Neural cell (in vitro differentiated cells): ENCODE data around the gene TMEM31.

Experiments used
- EP300 ChIP-seq: fragments of 450-650 bp; conservative IDR thresholded peaks from 2 replicates; pipeline ENCODE4 v1.6.1; 2014; ENCODE audit warnings: antibody characterized with exemption, mild to moderate bottlenecking, moderate library complexity; ENCODE audit not compliant: poor library complexity, severe bottlenecking
- TF ChIP-seq, protein P1 (sequence below): fragments of 450-650 bp; IDR thresholded peaks from 2 replicates; pipeline ENCODE4 v1.5.1; 2014; ENCODE audit warnings: antibody characterized with exemption, mild to moderate bottlenecking, moderate library complexity; ENCODE audit not compliant: poor library complexity, severe bottlenecking

DNA sequence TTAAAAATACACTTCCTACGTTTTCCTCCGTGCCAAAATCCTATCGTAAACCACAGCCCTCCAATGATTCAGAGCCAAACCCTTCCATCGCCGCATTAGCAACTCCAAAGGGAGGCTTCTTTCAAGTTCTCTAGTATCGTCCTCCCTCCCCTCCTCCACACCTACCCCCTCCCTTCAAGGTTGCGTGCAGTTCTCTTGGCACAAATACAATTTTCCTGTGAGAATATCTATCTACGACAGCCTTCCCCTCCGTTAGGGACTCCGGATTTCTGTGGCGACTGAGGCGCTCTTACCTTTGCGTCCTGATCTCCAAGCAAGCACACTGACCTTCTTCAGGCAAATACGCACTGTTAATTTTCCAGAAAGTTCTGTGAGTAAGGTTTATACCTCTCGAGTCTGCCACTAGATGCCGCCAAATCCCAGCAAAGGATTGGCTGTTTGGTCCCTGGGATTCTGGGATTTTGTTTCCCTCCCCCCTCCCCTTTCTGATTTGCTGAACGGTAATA is 23.0 kb upstream of the TMEM31 start:
- TF ChIP-seq, protein P1, sequence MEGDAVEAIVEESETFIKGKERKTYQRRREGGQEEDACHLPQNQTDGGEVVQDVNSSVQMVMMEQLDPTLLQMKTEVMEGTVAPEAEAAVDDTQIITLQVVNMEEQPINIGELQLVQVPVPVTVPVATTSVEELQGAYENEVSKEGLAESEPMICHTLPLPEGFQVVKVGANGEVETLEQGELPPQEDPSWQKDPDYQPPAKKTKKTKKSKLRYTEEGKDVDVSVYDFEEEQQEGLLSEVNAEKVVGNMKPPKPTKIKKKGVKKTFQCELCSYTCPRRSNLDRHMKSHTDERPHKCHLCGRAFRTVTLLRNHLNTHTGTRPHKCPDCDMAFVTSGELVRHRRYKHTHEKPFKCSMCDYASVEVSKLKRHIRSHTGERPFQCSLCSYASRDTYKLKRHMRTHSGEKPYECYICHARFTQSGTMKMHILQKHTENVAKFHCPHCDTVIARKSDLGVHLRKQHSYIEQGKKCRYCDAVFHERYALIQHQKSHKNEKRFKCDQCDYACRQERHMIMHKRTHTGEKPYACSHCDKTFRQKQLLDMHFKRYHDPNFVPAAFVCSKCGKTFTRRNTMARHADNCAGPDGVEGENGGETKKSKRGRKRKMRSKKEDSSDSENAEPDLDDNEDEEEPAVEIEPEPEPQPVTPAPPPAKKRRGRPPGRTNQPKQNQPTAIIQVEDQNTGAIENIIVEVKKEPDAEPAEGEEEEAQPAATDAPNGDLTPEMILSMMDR = peak; percentile 84
- TF ChIP-seq EP300 = peak; percentile 14
